Esophagus muscularis mucosa (tissue), 4 donors: ENCODE measurements around the gene C1GALT1.

Source experiments
- EP300 ChIP-seq: sonication (generic); formaldehyde crosslinking; IDR thresholded peaks from one replicate; pipeline ENCODE4 v1.6.1; 2017; ENCODE audit warnings: antibody characterized with exemption
- POLR2A ChIP-seq: fragments of 450-650 bp; IDR thresholded peaks from one replicate; pipeline ENCODE4 v1.6.1; 2017; ENCODE audit warnings: antibody characterized with exemption, moderate library complexity, mild to moderate bottlenecking, low read depth
- POLR2AphosphoS5 ChIP-seq, 2 donors: sonication (generic); formaldehyde crosslinking; IDR thresholded peaks; one replicate each; pipeline ENCODE4 v1.6.1; 2017; ENCODE audit warnings: antibody characterized with exemption in 2 of 2
- TF ChIP-seq, protein P1 (sequence below), 3 experiments: fragments of 200-600 bp in 2 of 3; fragments of 450-650 bp in 1 of 3; sonication (generic) in 2 of 3; IDR thresholded peaks; one replicate each; pipeline ENCODE4 v1.5.1; 2017 to 2019; ENCODE audit warnings: antibody characterized with exemption in 3 of 3, mild to moderate bottlenecking in 2 of 3, moderate library complexity in 1 of 3

- TF ChIP-seq, protein P1, sequence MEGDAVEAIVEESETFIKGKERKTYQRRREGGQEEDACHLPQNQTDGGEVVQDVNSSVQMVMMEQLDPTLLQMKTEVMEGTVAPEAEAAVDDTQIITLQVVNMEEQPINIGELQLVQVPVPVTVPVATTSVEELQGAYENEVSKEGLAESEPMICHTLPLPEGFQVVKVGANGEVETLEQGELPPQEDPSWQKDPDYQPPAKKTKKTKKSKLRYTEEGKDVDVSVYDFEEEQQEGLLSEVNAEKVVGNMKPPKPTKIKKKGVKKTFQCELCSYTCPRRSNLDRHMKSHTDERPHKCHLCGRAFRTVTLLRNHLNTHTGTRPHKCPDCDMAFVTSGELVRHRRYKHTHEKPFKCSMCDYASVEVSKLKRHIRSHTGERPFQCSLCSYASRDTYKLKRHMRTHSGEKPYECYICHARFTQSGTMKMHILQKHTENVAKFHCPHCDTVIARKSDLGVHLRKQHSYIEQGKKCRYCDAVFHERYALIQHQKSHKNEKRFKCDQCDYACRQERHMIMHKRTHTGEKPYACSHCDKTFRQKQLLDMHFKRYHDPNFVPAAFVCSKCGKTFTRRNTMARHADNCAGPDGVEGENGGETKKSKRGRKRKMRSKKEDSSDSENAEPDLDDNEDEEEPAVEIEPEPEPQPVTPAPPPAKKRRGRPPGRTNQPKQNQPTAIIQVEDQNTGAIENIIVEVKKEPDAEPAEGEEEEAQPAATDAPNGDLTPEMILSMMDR (IDR thresholded peaks at IDR 0.05): no peak
- TF ChIP-seq POLR2A (no peak), EP300 (no peak), POLR2AphosphoS5 (IDR thresholded peaks at IDR 0.05) (no peak)
These were observed 46.1 kb downstream of the C1GALT1 start for GRCh38 chr7:7228472-7228871.
